ENCODE data around the gene TSPAN18. TPM values are rescaled to one million over a fixed set of nuclear protein-coding genes. Genes with fewer than 3 reads are reported as not detected.

TSPAN18 gene
- total and polyA plus RNA-seq, 4 experiments from 2014 or later, result 7.3 to 48.6 (median 18.2) TPM

GRCh38 chr11:44816761-44817160, 90.0 kb downstream of the TSPAN18 start:
- intact Hi-C loops (cut with micrococcal nuclease), result no loop called here
- Mint-ChIP-seq H3K4me3 (no peak overlapping the region), H3K9me3 (peaks cover 0 to 2% (median 0%) of the 10 kb centered on the region in 8 donors), H3K27me3 (no peaks in the 10 kb centered on the region), H3K27ac (peak overlapping the region in 1 of 7 donors; percentile 4), H3K4me1 (peaks cover 13 to 66% (median 22%) of the 10 kb centered on the region in 4 donors), H3K36me3 (peaks cover 23 to 30% of the 10 kb centered on the region in 2 donors)
- H3K27me3 ChIP-seq (ENCODE audit: insufficient read depth, low read length), result no peaks in the 10 kb centered on the region
- H3K36me3 ChIP-seq (ENCODE audit: insufficient read depth, low read length), result no peaks in the 10 kb centered on the region
- no peak overlapping the region for H3K4me3 ChIP-seq (ENCODE audit: low read length in 2 of 2)
- H3K27ac ChIP-seq (ENCODE audit: low read depth, low read length), result no peak overlapping the region
- ChIA-PET CTCF (ENCODE audit: partially characterized antibody) (interaction anchor here (1.2 to 3.1 kb wide), 3 partner anchors 8 to 42 kb away, joined by 3 to 9 read pairs (median 7); no protein-coding TSS in a partner anchor), POLR2A (ENCODE audit: partially characterized antibody) (no interaction called here)
- no peak for DNase-seq
- peaks cover 3% of the 10 kb centered on the region for H3K4me1 ChIP-seq (ENCODE audit: insufficient read depth, low read length)
- H3K9me3 ChIP-seq (ENCODE audit: control insufficient read depth in 1 of 2, low read length in 2 of 2), result no peaks in the 10 kb centered on the region

GRCh38 chr11:44817207-44817949, 90.6 kb downstream of the TSPAN18 start:
- Histone ChIP-seq H3K9me3 (ENCODE audit: control insufficient read depth in 1 of 2, low read length in 2 of 2) (no peaks in the 10 kb centered on the region), H3K27me3 (ENCODE audit: insufficient read depth, low read length) (no peaks in the 10 kb centered on the region), H3K27ac (ENCODE audit: low read depth, low read length) (no peak overlapping the region), H3K36me3 (ENCODE audit: insufficient read depth, low read length) (no peaks in the 10 kb centered on the region), H3K4me1 (ENCODE audit: insufficient read depth, low read length) (peaks cover 3% of the 10 kb centered on the region), H3K4me3 (ENCODE audit: low read length in 2 of 2) (no peak overlapping the region)
- H3K27me3 Mint-ChIP-seq, result no peaks in the 10 kb centered on the region
- H3K27ac Mint-ChIP-seq, result peak overlapping the region in 1 of 7 donors; percentile 46
- peaks cover 0 to 2% (median 0%) of the 10 kb centered on the region in 8 donors for H3K9me3 Mint-ChIP-seq
- peaks cover 15 to 62% (median 26%) of the 10 kb centered on the region in 4 donors for H3K4me1 Mint-ChIP-seq
- CTCF ChIA-PET (ENCODE audit: partially characterized antibody), result interaction anchor here (1.9 to 3.1 kb wide), 2 partner anchors 41 to 43 kb away, joined by 7 to 9 read pairs; no protein-coding TSS in a partner anchor
- intact Hi-C loops (cut with micrococcal nuclease), result no loop called here
- POLR2A ChIA-PET (ENCODE audit: partially characterized antibody), result no interaction called here
- peaks cover 21 to 33% of the 10 kb centered on the region in 2 donors for H3K36me3 Mint-ChIP-seq
- DNase-seq, result no peak
- no peak overlapping the region for H3K4me3 Mint-ChIP-seq

- intact Hi-C loops (cut with micrococcal nuclease), result no loop called here
- no peaks in the 10 kb centered on the region for H3K9me3 ChIP-seq (ENCODE audit: control insufficient read depth in 1 of 2, low read length in 2 of 2)
- DNase-seq, result no peak
- peaks cover 0 to 2% (median 0%) of the 10 kb centered on the region in 8 donors for H3K9me3 Mint-ChIP-seq
- POLR2A ChIA-PET (ENCODE audit: partially characterized antibody), result no interaction called here
- CTCF ChIA-PET (ENCODE audit: partially characterized antibody), result interaction anchor here (3.1 kb wide), 1 partner anchor 44 kb away, joined by 9 read pairs; no protein-coding TSS in a partner anchor
- H3K27me3 ChIP-seq (ENCODE audit: insufficient read depth, low read length), result no peaks in the 10 kb centered on the region
- H3K27ac ChIP-seq (ENCODE audit: low read depth, low read length), result no peak overlapping the region
- H3K4me1 Mint-ChIP-seq, result peaks cover 15 to 57% (median 25%) of the 10 kb centered on the region in 4 donors
- no peak overlapping the region for H3K27ac Mint-ChIP-seq
- no peak overlapping the region for H3K4me3 Mint-ChIP-seq
- H3K4me3 ChIP-seq (ENCODE audit: low read length in 2 of 2), result no peak overlapping the region
- H3K27me3 Mint-ChIP-seq, result no peaks in the 10 kb centered on the region
- H3K36me3 Mint-ChIP-seq, result peaks cover 21 to 34% of the 10 kb centered on the region in 2 donors
- peaks cover 3% of the 10 kb centered on the region for H3K4me1 ChIP-seq (ENCODE audit: insufficient read depth, low read length)
- no peaks in the 10 kb centered on the region for H3K36me3 ChIP-seq (ENCODE audit: insufficient read depth, low read length)
Observed at GRCh38 chr11:44818110-44818509, 91.3 kb downstream of the TSPAN18 start.

GRCh38 chr11:44819346-44819745, 92.6 kb downstream of the TSPAN18 start:
- ChIA-PET POLR2A (ENCODE audit: partially characterized antibody) (no interaction called here), CTCF (ENCODE audit: partially characterized antibody) (no interaction called here)
- no peak overlapping the region for H3K4me3 Mint-ChIP-seq
- intact Hi-C loops (cut with micrococcal nuclease), result no loop called here
- DNase-seq, result no peak
- no peaks in the 10 kb centered on the region for H3K36me3 ChIP-seq (ENCODE audit: insufficient read depth, low read length)
- no peaks in the 10 kb centered on the region for H3K27me3 ChIP-seq (ENCODE audit: insufficient read depth, low read length)
- no peak overlapping the region for H3K4me3 ChIP-seq (ENCODE audit: low read length in 2 of 2)
- H3K9me3 Mint-ChIP-seq, result peaks cover 0 to 2% (median 0%) of the 10 kb centered on the region in 8 donors
- H3K4me1 ChIP-seq (ENCODE audit: insufficient read depth, low read length), result peaks cover 3% of the 10 kb centered on the region
- no peak overlapping the region for H3K27ac ChIP-seq (ENCODE audit: low read depth, low read length)
- H3K27me3 Mint-ChIP-seq, result no peaks in the 10 kb centered on the region
- H3K9me3 ChIP-seq (ENCODE audit: control insufficient read depth in 1 of 2, low read length in 2 of 2), result no peaks in the 10 kb centered on the region
- peaks cover 13 to 52% (median 23%) of the 10 kb centered on the region in 4 donors for H3K4me1 Mint-ChIP-seq
- peak overlapping the region in 1 of 7 donors; percentile 16 for H3K27ac Mint-ChIP-seq
- peaks cover 19 to 34% of the 10 kb centered on the region in 2 donors for H3K36me3 Mint-ChIP-seq

- Histone ChIP-seq H3K27me3 (ENCODE audit: insufficient read depth, low read length) (no peaks in the 10 kb centered on the region), H3K27ac (ENCODE audit: low read depth, low read length) (no peak overlapping the region), H3K36me3 (ENCODE audit: insufficient read depth, low read length) (no peaks in the 10 kb centered on the region), H3K9me3 (ENCODE audit: control insufficient read depth in 1 of 2, low read length in 2 of 2) (no peaks in the 10 kb centered on the region), H3K4me3 (ENCODE audit: low read length in 2 of 2) (no peak overlapping the region), H3K4me1 (ENCODE audit: insufficient read depth, low read length) (peaks cover 3% of the 10 kb centered on the region)
- peaks cover 12 to 31% of the 10 kb centered on the region in 2 donors for H3K36me3 Mint-ChIP-seq
- H3K4me3 Mint-ChIP-seq, result no peak overlapping the region
- no peaks in the 10 kb centered on the region for H3K9me3 Mint-ChIP-seq
- no peak for DNase-seq
- intact Hi-C loops (cut with micrococcal nuclease), result no loop called here
- peaks cover 7 to 29% (median 20%) of the 10 kb centered on the region in 4 donors for H3K4me1 Mint-ChIP-seq
- ChIA-PET CTCF (ENCODE audit: partially characterized antibody) (interaction anchor here (1.6 to 2.2 kb wide), 2 partner anchors 11 to 114 kb away, joined by 4 to 5 read pairs; no protein-coding TSS in a partner anchor), POLR2A (ENCODE audit: partially characterized antibody) (no interaction called here)
- H3K27me3 Mint-ChIP-seq, result no peaks in the 10 kb centered on the region
- no peak overlapping the region for H3K27ac Mint-ChIP-seq
Observed at GRCh38 chr11:44822369-44822768, 95.6 kb downstream of the TSPAN18 start.

GRCh38 chr11:44823006-44823405, 96.2 kb downstream of the TSPAN18 start:
- ChIA-PET POLR2A (ENCODE audit: partially characterized antibody) (no interaction called here), CTCF (ENCODE audit: partially characterized antibody) (interaction anchor here (1.6 to 2.2 kb wide), 2 partner anchors 11 to 113 kb away, joined by 4 to 5 read pairs; no protein-coding TSS in a partner anchor)
- no peaks in the 10 kb centered on the region for H3K27me3 Mint-ChIP-seq
- H3K27ac Mint-ChIP-seq, result peak overlapping the region in 2 of 7 donors; percentile 29 to 55
- no peaks in the 10 kb centered on the region for H3K9me3 Mint-ChIP-seq
- Histone ChIP-seq H3K36me3 (ENCODE audit: insufficient read depth, low read length) (no peaks in the 10 kb centered on the region), H3K27ac (ENCODE audit: low read depth, low read length) (no peak overlapping the region), H3K27me3 (ENCODE audit: insufficient read depth, low read length) (no peaks in the 10 kb centered on the region), H3K4me3 (ENCODE audit: low read length in 2 of 2) (no peak overlapping the region), H3K4me1 (ENCODE audit: insufficient read depth, low read length) (peaks cover 3% of the 10 kb centered on the region), H3K9me3 (ENCODE audit: control insufficient read depth in 1 of 2, low read length in 2 of 2) (no peaks in the 10 kb centered on the region)
- peaks cover 7 to 33% (median 21%) of the 10 kb centered on the region in 4 donors for H3K4me1 Mint-ChIP-seq
- DNase-seq, result no peak
- H3K4me3 Mint-ChIP-seq, result no peak overlapping the region
- intact Hi-C loops (cut with micrococcal nuclease), result no loop called here
- peaks cover 14 to 33% of the 10 kb centered on the region in 2 donors for H3K36me3 Mint-ChIP-seq

GRCh38 chr11:44823868-44824267, 97.1 kb downstream of the TSPAN18 start:
- Histone ChIP-seq H3K36me3 (ENCODE audit: insufficient read depth, low read length) (no peaks in the 10 kb centered on the region), H3K4me1 (ENCODE audit: insufficient read depth, low read length) (peaks cover 3% of the 10 kb centered on the region), H3K27me3 (ENCODE audit: insufficient read depth, low read length) (no peaks in the 10 kb centered on the region), H3K27ac (ENCODE audit: low read depth, low read length) (no peak overlapping the region), H3K4me3 (ENCODE audit: low read length in 2 of 2) (no peak overlapping the region), H3K9me3 (ENCODE audit: control insufficient read depth in 1 of 2, low read length in 2 of 2) (no peaks in the 10 kb centered on the region)
- H3K4me3 Mint-ChIP-seq, result no peak overlapping the region
- H3K4me1 Mint-ChIP-seq, result peaks cover 9 to 35% (median 21%) of the 10 kb centered on the region in 4 donors
- H3K27me3 Mint-ChIP-seq, result no peaks in the 10 kb centered on the region
- POLR2A ChIA-PET (ENCODE audit: partially characterized antibody), result no interaction called here
- no peaks in the 10 kb centered on the region for H3K9me3 Mint-ChIP-seq
- intact Hi-C loops (cut with micrococcal nuclease), result no loop called here
- CTCF ChIA-PET (ENCODE audit: partially characterized antibody), result interaction anchor here (0.9 to 2.2 kb wide), 4 partner anchors 10 to 112 kb away, joined by 3 to 5 read pairs (median 4); no protein-coding TSS in a partner anchor
- H3K27ac Mint-ChIP-seq, result no peak overlapping the region
- no peak for DNase-seq
- peaks cover 13 to 34% of the 10 kb centered on the region in 2 donors for H3K36me3 Mint-ChIP-seq
